Endothelial cell of umbilical vein (primary cell): ENCODE results near the gene SH3TC2.

Experiments used
- CTCF ChIP-seq, 2 donors: IDR thresholded peaks; 1 replicate in 1 of 2; 2 replicates in 1 of 2; pipeline ENCODE4 v1.5.1; 2011; ENCODE audit warnings: low read length in 2 of 2, mild to moderate bottlenecking in 2 of 2, moderate library complexity in 2 of 2, control low read depth in 1 of 2, inconsistent platforms in 1 of 2, low read depth in 1 of 2; ENCODE audit not compliant: insufficient read depth in 1 of 2; ENCODE audit errors: extremely low read depth in 1 of 2
- EZH2 ChIP-seq: IDR thresholded peaks from 2 replicates; pipeline ENCODE4 v1.6.1; 2012; ENCODE audit warnings: borderline replicate concordance, low read depth, mild to moderate bottlenecking, moderate library complexity, low read length, inconsistent platforms; ENCODE audit not compliant: severe bottlenecking
- FOS ChIP-seq: IDR thresholded peaks from 2 replicates; pipeline ENCODE4 v1.6.1; 2011; ENCODE audit warnings: mild to moderate bottlenecking, low read length, moderate library complexity, borderline replicate concordance; ENCODE audit not compliant: insufficient read depth
- MYC ChIP-seq: IDR thresholded peaks from one replicate; pipeline ENCODE4 v1.6.1; 2011; ENCODE audit warnings: mild to moderate bottlenecking, low read depth, low read length
- POLR2A ChIP-seq: IDR thresholded peaks from 2 replicates; pipeline ENCODE4 v1.6.1; 2012; ENCODE audit warnings: low read depth, mild to moderate bottlenecking, control low read depth, low read length

- no peak for TF ChIP-seq CTCF (IDR thresholded peaks at IDR 0.05; ENCODE audit: extremely low read depth in 1 of 2, insufficient read depth in 1 of 2, low read depth in 1 of 2, low read length in 2 of 2)
- no peak for TF ChIP-seq POLR2A
- TF ChIP-seq FOS = no peak
- no peak for TF ChIP-seq EZH2
- TF ChIP-seq MYC = no peak
Observed at GRCh38 chr5:149100331-149100730, 37.5 kb upstream of the SH3TC2 start.
